Fibroblast of upper back skin (primary cell): ENCODE measurements around the gene OR10J1.
"Not testable (repeated sequence)": the region's sequence is repeated elsewhere in the genome, so short reads cannot be mapped to it uniquely, and the experiment has no call there.

Source experiments
- DNase-seq: peaks from one replicate; pipeline ENCODE4 v3.0.0-alpha.2; 2013

Gene OR10J1, protein sequence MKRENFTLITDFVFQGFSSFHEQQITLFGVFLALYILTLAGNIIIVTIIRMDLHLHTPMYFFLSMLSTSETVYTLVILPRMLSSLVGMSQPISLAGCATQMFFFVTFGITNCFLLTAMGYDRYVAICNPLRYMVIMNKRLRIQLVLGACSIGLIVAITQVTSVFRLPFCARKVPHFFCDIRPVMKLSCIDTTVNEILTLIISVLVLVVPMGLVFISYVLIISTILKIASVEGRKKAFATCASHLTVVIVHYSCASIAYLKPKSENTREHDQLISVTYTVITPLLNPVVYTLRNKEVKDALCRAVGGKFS

DNA sequence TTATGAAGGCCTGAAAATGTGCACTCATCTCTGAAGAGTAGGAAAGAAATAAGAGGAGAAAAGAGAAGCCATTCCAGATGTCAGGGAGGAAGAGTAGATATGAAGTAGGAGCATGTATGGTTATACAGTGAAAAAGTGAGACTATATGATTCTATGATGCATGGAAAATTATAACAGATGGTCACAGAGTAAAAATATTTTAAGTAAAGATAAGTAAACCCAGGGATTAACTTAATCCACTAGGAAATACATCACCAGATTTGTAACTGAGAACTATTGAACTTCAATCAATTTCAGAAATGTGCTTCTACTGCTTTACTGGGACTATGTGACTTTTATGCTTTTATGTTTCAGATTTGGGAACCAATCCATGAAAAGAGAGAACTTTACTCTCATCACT, at the start of gene OR10J1:
Gene OR10J1, plus strand, starts transcription at position 301 of the 400 bp plus-strand sequence. Its CDS starts 70 bp downstream, at position 371.
- no peak for DNase-seq

- DNase-seq = no peak
These were observed 32.7 kb upstream of the OR10J1 start for GRCh38 chr1:159406821-159407220.

DNA sequence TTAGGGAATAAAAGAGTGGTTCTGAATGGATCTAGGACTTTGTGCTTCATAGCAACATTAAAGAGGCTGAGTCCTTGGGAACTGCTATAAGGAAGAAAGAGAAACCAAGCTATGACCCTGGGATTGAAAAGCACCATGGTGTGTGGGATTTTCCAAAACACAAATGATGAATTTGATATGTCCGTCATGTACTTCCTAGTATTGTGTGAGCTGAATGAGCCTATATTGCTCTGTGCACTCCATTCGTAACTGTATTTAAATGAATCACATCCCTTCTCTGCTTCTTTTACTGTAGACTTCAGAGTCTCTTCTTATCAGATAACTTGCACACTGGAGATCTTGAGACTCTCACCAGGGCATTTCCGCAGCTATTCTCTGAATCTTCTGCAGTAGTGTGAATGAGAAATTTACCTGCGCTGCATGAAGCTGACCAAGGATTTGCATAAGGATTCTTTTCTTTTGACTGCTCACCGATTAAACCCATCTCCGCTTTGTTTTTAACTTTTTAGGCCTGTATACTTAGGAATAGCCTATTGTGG, 30.6 kb upstream of the OR10J1 start:
- no peak for DNase-seq

DNA sequence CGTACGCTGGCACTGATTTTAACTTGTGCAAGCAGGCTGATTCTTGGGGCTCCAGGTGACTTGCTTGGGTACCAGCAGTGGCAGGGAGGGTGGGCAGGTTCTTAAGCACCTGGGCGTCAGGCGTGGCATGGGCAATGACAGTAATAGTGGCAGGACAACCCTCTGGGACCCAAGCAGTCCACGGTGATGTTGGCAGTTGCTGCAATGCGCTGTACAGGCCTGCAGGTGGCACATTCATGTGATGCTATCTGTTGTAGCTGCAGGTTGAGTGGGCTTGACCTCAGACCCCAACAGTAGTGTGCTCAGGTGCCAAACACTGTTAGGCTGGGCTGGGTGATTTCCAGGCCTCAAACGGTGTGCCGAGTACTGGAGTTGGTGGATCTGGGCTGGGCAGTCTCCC, 17.7 kb upstream of the OR10J1 start:
- DNase-seq = no peak

- no peak for DNase-seq
These were observed 11.0 kb upstream of the OR10J1 start for GRCh38 chr1:159428536-159428935.

- peak; percentile 82 for DNase-seq
These were observed 10.3 kb upstream of the OR10J1 start for GRCh38 chr1:159429074-159429861.

GRCh38 chr1:159430985-159431384, 8.5 kb upstream of the OR10J1 start:
- no peak for DNase-seq

GRCh38 chr1:159431904-159432303, 7.6 kb upstream of the OR10J1 start, which contains the start of gene OR10J4:
OR10J4 (plus strand) TSS chr1:159432204.
- no peak for DNase-seq

DNA sequence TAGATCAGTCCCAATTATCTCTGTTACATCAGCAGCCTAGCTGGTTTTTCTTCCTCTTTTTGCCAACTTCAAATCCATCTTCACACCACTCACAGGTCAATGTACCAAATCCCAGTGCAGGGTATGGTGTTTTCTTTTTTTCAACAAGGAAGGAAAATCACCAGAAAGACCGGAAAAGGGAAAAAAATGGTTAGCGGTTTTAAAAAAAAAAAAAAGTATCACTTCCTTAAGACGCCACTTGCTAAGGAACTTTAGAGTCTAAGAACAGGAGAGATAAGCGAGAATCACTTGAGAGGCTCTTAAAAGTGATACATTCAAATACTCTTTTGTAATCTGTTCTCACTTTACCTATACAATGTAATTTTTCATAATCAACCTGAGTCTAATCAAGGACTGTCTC, 3.1 kb upstream of the OR10J1 start:
- DNase-seq = no peak

DNA sequence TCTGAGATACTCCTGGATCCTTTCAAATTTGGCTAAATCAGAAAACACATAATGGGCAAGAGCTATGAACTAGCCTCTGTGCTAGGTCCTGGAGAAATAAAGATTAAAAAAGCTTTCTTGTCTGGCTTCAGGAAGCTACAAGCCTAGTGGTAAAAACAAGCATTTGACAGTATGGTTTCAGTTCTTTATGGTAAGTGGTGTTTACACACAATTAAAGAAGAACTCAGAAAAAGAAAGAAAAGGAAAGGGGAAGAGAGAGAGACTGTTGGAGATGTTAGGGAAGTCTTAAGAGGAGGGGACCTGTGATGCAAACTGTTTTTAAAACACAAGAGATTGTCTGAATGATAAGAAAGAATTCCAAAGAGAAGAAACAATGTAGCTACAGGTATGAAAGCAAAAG, 1.8 kb downstream of the OR10J1 start:
- no peak for DNase-seq

DNA sequence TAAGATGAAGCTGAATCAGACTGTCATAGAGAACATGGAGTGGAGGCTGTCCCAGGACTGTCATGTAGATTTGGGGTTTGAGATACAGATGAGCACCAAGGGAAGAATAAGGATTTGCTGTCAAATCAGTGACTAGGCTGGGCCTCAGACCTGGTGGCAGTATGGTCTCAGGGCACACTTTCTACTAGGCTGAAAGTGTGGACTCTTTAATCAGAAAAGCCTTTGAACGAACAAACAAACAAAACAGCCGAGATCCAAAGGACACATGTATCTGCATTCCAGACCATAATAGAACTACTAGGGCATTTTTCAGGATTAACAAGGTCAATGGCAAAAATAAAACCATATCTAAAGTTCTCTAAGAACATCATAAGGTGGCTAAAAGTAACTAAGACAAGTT, 2.9 kb downstream of the OR10J1 start:
- DNase-seq = no peak

DNA sequence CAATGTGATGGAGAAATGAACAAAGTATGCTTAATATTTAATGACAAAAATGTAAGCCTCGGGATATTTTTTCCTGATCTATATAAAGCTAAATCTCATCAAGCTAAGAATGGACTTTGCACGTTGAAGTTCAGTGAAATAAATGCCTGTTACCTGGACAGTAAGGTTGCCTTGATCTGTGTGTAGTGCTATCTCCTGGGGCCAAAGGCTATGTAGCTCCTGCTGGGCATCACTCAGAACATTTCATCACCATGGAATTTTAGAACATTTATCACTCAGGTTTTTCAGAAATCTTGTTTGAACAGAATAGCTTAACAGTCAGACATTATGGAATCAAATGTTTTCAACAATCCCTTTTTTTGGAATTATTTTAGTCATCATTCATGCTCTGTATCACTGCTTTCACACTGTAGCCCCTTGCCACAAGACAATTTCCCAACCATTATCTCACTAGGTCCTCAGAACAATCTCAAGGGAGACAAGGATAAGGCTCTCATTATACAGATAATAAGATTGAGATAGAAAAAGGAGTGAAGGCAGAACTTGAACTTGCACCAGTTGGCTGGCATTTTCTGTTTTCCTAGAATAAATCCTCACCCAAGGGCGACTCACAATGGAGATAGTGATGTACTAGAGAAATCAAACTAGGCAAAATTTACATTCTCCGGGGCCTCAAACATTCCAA, 3.7 kb downstream of the OR10J1 start:
- DNase-seq = no peak

DNA sequence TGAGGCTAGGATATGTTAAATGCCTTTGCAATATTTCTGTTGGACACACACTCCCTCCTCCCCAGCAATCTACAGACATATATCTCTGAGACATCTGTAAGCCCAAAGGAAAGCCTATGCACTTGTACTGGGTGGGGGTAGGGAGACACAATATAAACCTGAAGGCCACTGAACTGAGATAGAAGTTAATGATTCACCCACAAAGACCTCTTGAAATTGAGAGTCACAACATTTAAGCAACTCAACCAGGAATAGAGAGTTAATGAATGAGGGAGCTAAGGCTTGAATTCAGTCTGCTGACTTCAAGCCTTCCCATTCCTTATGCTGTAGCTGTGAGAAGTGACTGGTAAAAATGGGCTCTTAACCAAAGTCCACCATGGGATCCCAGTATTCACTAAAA, 5.0 kb downstream of the OR10J1 start:
- DNase-seq = no peak

DNA sequence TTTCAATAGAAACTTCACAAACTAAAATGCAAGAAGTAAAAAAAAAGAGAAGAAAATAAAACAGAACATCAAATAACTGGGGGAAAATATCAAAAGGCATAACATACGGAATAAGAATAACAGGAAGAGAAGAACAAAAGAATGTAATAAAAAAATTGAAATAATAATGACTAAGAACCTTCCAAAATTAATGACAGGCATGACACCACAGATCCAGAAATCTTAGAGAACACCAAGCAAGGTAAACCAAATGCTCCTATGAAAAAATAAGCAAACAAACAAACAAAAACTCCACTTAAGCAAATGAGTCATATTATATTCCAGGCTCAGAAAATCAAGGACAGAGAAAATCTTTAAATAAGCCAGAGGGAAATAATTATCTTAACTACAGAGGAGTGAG, 8.7 kb downstream of the OR10J1 start:
- DNase-seq = no peak

DNA sequence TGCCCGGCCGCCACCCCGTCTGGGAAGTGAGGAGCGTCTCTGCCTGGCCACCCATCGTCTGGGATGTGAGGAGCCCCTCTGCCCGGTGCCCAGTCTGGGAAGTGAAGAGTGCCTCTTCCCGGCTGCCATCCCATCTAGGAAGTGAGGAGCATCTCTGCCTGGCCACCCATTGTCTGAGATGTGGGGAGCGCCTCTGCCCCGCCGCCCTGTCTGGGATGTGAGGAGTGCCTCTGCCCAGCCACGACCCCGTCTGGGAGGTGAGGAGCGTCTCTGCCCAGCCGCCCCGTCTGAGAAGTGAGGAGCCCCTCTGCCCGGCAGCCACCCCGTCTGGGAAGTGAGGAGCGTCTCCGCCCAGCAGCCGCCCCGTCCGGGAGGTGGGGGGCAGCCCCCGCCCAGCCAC, 10.1 kb downstream of the OR10J1 start:
- DNase-seq = not testable (repeated sequence)

DNA sequence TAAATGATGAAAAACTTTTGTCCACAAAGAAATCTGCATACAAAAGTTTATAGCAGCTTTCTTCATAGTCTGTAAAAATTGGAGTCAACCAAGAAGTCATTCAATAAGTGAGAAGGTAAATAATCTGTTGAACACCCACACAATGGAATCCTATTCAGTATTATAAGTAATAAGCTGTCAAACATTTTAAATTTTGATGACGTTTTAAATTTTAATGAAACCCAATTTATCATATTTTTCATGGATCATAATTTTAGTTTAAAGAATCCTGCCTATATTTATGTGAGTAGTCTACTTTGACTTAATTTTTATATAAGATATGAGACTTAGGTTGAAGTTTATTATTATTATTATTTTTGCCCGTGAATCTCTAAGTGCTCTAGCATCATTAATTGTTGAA, 20.0 kb downstream of the OR10J1 start:
- no peak for DNase-seq

DNA sequence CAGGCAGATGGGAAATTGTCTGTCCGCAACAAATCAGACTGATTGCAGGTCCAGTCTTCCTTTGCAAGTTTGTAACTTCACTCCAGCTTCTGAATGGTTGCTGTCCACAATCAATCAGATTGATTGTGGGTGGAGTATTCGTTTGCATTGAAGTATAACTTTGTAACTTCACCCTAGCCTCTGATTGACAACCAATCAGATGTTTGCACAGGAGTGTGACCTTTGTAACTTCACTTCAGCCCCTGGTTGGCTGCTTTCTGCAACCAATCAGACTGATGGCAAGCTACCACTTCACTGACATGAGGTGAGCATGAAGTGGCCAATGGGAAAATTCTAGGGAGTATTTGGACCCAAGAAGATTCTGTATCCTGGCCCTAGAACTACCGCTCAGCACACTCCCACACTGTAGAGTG, 25.7 kb downstream of the OR10J1 start:
- no peak for DNase-seq

DNA sequence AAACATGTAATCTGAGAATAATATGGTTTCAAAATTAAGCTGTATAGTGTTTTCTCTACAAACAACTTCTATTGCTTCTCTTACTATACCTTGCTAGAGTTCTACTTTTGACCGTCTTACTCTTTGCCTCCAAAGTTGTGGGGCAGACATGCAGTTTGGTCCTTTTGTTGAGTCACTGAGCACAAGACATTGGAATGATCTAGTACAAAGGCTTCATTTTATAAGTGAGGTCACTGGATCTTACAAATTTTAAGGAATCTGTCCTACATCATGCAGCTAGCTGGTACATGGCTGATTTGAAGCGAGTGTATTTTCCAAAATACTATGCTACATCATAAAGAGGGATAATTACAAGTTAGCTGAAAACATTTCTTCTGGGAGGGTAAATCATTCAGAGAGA, 28.8 kb downstream of the OR10J1 start:
- DNase-seq = no peak

- DNase-seq = no peak
These were observed 30.5 kb downstream of the OR10J1 start for GRCh38 chr1:159469921-159470533.

- no peak for DNase-seq
These were observed 33.8 kb downstream of the OR10J1 start for GRCh38 chr1:159473335-159473734.

DNA sequence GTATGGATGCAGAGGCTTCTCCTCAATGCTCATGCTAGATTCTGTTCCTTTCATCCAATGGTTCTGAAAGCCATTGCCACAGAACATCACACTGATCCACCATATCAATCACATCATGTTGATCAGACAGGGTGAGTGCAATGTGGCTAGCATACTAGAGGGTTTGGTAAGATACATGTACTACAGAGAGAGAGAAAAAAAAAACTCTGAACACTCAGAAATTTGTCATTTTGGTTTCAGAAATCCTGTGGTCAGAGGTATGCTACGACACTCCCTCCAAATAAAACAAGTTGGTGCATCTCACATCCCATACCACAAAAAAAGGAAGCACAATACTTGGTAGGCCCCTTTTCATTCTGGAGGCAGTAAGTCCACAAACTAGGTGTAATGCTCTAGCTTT, 35.4 kb downstream of the OR10J1 start:
- DNase-seq = no peak

GRCh38 chr1:159483501-159483900, 44.0 kb downstream of the OR10J1 start:
- DNase-seq = no peak
